Sigmoid colon (tissue), 7 donors: ENCODE results near the gene DENND2A. TPM values are rescaled to one million over a fixed set of nuclear protein-coding genes. Genes with fewer than 3 reads are reported as not detected.
A peak's percentile ranks its signal among the peaks of the same experiment; 100 is the strongest.
"Not testable (repeated sequence)": the region's sequence is repeated elsewhere in the genome, so short reads cannot be mapped to it uniquely, and the experiment has no call there.

Experiments used
- DNase-seq: peaks from one replicate; pipeline ENCODE4 v3.0.0-alpha.2; 2019
- H3K27ac ChIP-seq, 4 donors: fragments of 200-600 bp; sonication (generic); one replicate each; pipeline ENCODE4 v1.5.1; 2016 to 2019; ENCODE audit warnings: mild to moderate bottlenecking in 1 of 4
- H3K27me3 ChIP-seq, 3 donors: fragments of 200-600 bp; sonication (generic); one replicate each; pipeline ENCODE4 v1.5.1; 2019; ENCODE audit warnings: mild to moderate bottlenecking in 1 of 3
- H3K36me3 ChIP-seq, 4 donors: fragments of 200-600 bp; sonication (generic); one replicate each; pipeline ENCODE4 v1.5.1; 2016 to 2019
- H3K4me1 ChIP-seq, 4 donors: fragments of 200-600 bp; sonication (generic); one replicate each; pipeline ENCODE4 v1.5.1; 2017 to 2019
- H3K4me3 ChIP-seq, 4 donors: fragments of 200-600 bp; sonication (generic); one replicate each; pipeline ENCODE4 v1.5.1; 2017 to 2019; ENCODE audit warnings: mild to moderate bottlenecking in 2 of 4, moderate library complexity in 1 of 4
- H3K9me3 ChIP-seq, 4 donors: fragments of 200-600 bp in 3 of 4; sonication (generic) in 3 of 4; one replicate each; pipeline versions ENCODE4 v1.5.1 to v1.6.1; 2013 to 2019
- EP300 ChIP-seq, 4 donors: sonication (generic); formaldehyde crosslinking; IDR thresholded peaks; one replicate each; pipeline ENCODE4 v1.6.1; 2017; ENCODE audit warnings: antibody characterized with exemption in 4 of 4
- POLR2A ChIP-seq, 2 donors: fragments of 450-650 bp; IDR thresholded peaks; one replicate each; pipeline ENCODE4 v1.6.1; 2016; ENCODE audit warnings: antibody characterized with exemption in 2 of 2, mild to moderate bottlenecking in 2 of 2, moderate library complexity in 2 of 2
- POLR2AphosphoS5 ChIP-seq, 4 donors: sonication (generic); formaldehyde crosslinking; IDR thresholded peaks; one replicate each; pipeline ENCODE4 v1.6.1; 2017; ENCODE audit warnings: antibody characterized with exemption in 4 of 4
- WGBS, 2 donors: extraction: QIAGEN DNeasy Blood & Tissue Kit; methylation state at CpG; one replicate each; pipeline ENCODE4 v1.1.7; 2013; 5-methylcytosine and 5-hydroxymethylcytosine counted together
- intact Hi-C: fragments of 100-400 bp; cut with DNase I; formaldehyde crosslinking; loops from one replicate; pipeline ENCODE4 v1.15.1; 2023
- polyA plus RNA-seq, 3 donors: library from polyadenylated mRNA; stranded (reverse); fragments of 200-250 nt; gene quantifications; one replicate each; pipeline ENCODE4 v1.2.3, GENCODE V29; 2013
- total RNA-seq, 4 donors: library from RNA; depleted of rRNA; stranded (reverse); fragments of >200 nt; gene quantifications; one replicate each; pipeline ENCODE4 v1.1.0, GENCODE V29; 2016
- TF ChIP-seq, protein P1 (sequence below), 4 experiments: fragments of 450-650 bp in 3 of 4; fragments of 200-600 bp in 1 of 4; IDR thresholded peaks; one replicate each; pipeline ENCODE4 v1.5.1; 2016 to 2019; ENCODE audit warnings: antibody characterized with exemption in 4 of 4, mild to moderate bottlenecking in 3 of 4, moderate library complexity in 2 of 4
- donor health status: healthy with polysubstance abuse.
- donor health status: Bipolar disorder and iron deficiency.
- donor health status: healthy.

DENND2A gene
- total and polyA plus RNA-seq, 7 donors: 6.2 to 38.8 (median 11.4) TPM

DNA sequence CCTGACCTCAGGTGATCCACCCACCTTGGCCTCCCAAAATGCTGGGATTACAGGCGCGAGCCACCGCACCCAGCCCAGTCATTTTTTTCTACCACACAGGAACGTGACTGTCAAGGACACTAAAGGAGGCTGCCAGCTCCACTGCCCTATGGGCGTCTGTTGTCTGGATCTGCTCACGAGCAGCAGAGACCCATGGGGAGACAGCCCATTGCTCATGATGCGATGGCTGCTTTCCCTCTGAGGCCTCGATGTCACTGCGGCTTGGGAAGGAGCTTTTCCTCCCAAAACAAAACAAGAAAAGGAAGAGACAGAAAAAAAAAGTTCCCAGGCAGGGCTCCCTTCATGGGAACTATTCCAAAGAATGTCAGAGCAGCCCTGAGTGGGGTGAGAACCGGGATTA lies 70.5 kb downstream of the DENND2A start:
- 90 to 92% methylated on average over 10 of the region's 10 CpGs for WGBS, 2 donors
- no peak for DNase-seq
- intact Hi-C loops: no loop called here
- no peaks in the 10 kb centered on the region for H3K9me3 ChIP-seq
- H3K27ac ChIP-seq: peak overlapping the region in 2 of 4 donors; percentile 72 to 83
- TF ChIP-seq, protein P1, sequence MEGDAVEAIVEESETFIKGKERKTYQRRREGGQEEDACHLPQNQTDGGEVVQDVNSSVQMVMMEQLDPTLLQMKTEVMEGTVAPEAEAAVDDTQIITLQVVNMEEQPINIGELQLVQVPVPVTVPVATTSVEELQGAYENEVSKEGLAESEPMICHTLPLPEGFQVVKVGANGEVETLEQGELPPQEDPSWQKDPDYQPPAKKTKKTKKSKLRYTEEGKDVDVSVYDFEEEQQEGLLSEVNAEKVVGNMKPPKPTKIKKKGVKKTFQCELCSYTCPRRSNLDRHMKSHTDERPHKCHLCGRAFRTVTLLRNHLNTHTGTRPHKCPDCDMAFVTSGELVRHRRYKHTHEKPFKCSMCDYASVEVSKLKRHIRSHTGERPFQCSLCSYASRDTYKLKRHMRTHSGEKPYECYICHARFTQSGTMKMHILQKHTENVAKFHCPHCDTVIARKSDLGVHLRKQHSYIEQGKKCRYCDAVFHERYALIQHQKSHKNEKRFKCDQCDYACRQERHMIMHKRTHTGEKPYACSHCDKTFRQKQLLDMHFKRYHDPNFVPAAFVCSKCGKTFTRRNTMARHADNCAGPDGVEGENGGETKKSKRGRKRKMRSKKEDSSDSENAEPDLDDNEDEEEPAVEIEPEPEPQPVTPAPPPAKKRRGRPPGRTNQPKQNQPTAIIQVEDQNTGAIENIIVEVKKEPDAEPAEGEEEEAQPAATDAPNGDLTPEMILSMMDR (IDR thresholded peaks at IDR 0.05): no peak
- TF ChIP-seq POLR2A (IDR thresholded peaks at IDR 0.05): no peak
- no peak for TF ChIP-seq EP300 (IDR thresholded peaks at IDR 0.05)
- peak in 1 of 4 donors; percentile 9 for TF ChIP-seq POLR2AphosphoS5 (IDR thresholded peaks at IDR 0.05)
- no peak overlapping the region for H3K4me3 ChIP-seq
- peaks cover 0 to 20% (median 18%) of the 10 kb centered on the region in 4 donors for H3K4me1 ChIP-seq
- H3K36me3 ChIP-seq: peaks cover 0 to 7% (median 0%) of the 10 kb centered on the region in 4 donors
- H3K27me3 ChIP-seq: no peaks in the 10 kb centered on the region

DNA sequence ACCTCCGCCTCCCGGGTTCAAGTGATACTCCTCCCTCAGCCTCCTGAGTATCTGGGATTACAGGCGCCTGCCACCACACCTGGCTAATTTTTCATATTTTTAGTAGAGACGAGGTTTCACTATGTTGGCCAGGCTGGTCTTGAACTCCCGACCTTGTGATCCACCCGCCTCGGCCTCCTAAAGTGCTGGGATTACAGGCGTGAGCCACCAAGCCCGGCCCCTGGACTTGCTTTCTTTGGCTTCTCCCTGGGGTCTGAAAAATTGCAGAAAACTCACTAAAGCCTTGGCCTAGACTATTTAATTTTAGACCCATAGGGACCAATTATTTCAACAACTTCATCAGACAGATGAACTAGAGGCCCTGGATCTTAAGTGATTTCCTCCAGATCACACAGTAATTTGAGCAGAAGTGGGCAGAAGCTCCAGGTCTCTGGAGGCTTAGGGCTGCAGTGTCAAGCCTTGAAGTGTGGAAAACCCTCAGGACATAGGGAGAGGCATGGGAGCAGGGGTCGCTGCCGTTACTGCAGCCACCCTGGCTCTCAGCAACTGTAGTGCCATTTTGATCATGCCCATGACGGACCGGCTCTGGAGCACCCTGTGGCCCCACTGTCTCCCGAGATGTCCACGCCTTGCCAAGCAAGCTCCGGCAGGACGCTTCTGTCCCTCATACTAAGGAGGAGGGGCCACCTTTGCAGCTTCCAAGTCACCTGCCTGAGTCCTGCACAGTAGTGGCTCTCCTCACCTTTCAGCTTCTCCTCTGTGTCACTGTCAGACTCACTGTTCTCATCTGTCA lies 72.4 kb downstream of the DENND2A start:
- Histone ChIP-seq H3K4me1 (peaks cover 0 to 20% (median 18%) of the 10 kb centered on the region in 4 donors), H3K36me3 (peaks cover 0 to 5% (median 0%) of the 10 kb centered on the region in 4 donors), H3K27ac (peak overlapping the region; percentile 64 to 83 (median 74)), H3K9me3 (no peaks in the 10 kb centered on the region), H3K27me3 (no peaks in the 10 kb centered on the region), H3K4me3 (no peak overlapping the region)
- intact Hi-C loops: no loop called here
- DNase-seq: no peak
- no peak for TF ChIP-seq EP300 (IDR thresholded peaks at IDR 0.05)
- TF ChIP-seq, protein P1 (IDR thresholded peaks at IDR 0.05): no peak
- TF ChIP-seq POLR2AphosphoS5 (IDR thresholded peaks at IDR 0.05): no peak
- no peak for TF ChIP-seq POLR2A (IDR thresholded peaks at IDR 0.05)
- WGBS, 2 donors: 88 to 91% methylated on average over 17 of the region's 17 CpGs

DNA sequence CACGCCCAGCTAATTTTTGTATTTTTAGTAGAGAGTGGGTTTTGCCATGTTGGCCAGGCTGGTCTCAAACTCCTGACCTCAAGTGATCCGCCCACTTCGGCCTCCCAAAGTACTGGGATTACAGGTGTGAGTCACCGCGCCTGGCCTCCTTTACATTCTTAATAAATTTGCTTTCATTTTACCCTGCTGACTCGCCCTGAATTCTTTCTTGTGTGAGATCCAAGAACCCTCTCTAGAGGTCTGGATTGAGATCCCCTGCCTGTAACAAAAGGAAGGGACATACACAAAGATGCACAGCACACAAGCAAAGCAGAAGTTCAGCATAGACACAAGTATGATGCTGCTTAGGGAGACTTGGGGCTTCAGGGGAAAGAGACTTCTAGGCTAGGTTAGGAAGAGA lies 74.4 kb downstream of the DENND2A start:
- Histone ChIP-seq H3K4me1 (peaks cover 0 to 20% (median 18%) of the 10 kb centered on the region in 4 donors), H3K27ac (peak overlapping the region; percentile 64 to 83 (median 74))
- H3K4me3 ChIP-seq, H3K27me3 ChIP-seq, intact Hi-C loops, DNase-seq, H3K9me3 ChIP-seq, H3K36me3 ChIP-seq: not testable (repeated sequence)
- 78 to 84% methylated on average over 6 of the region's 6 CpGs for WGBS, 2 donors

DNA sequence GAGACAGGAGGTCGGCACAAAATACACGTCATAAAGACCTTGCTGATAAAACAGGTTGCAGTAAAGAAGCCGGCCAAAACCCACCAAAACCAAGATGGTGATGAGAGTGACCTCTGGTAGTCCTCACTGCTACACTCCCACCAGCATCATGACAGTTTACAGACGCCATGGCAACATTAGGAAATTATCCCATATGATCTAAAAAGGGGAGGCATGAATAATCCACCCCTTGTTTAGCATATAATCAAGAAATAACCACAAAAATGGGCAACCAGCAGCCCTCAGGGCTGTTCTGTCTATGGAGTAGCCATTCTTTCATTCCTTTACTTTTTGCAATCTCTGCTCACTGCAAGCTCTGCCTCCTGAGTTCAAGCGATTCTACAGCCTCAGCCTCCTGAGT lies 74.9 kb downstream of the DENND2A start:
- H3K9me3 ChIP-seq, H3K4me3 ChIP-seq, DNase-seq, intact Hi-C loops, H3K36me3 ChIP-seq, H3K27me3 ChIP-seq: not testable (repeated sequence)
- 80 to 87% methylated on average over 5 of the region's 5 CpGs for WGBS, 2 donors
- Histone ChIP-seq H3K27ac (peak overlapping the region in 2 of 4 donors; percentile 76 to 83), H3K4me1 (peaks cover 0 to 20% (median 18%) of the 10 kb centered on the region in 4 donors)

DNA sequence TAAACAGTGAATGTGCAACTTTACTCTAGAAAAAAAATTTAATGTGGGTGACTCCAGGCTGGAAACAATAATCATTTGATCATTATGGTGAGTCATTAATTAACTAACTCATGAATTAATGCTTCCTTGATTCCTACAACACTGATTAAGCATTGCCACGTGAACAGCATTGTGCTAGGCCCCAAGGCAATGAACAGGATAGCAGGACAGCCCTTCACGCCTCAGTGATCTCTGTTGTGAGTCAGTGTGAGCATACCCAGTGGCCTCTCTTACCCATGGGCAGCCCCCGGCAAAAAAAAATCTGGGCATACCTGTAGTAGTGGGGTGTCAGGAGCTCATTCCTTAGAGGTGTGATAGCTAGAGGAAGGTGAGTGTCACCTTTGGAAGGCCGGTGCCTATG lies 76.0 kb downstream of the DENND2A start:
- no peak for DNase-seq
- Histone ChIP-seq H3K9me3 (no peaks in the 10 kb centered on the region), H3K27me3 (no peaks in the 10 kb centered on the region), H3K4me1 (peaks cover 0 to 20% (median 18%) of the 10 kb centered on the region in 4 donors), H3K27ac (peak overlapping the region in 2 of 4 donors; percentile 4 to 83), H3K36me3 (peaks cover 0 to under 1% (median under 1%) of the 10 kb centered on the region in 4 donors), H3K4me3 (no peak overlapping the region)
- TF ChIP-seq POLR2AphosphoS5 (IDR thresholded peaks at IDR 0.05) (no peak), EP300 (IDR thresholded peaks at IDR 0.05) (no peak), POLR2A (IDR thresholded peaks at IDR 0.05) (no peak)
- TF ChIP-seq, protein P1 (IDR thresholded peaks at IDR 0.05): no peak
- WGBS, 2 donors: 90 to 94% methylated on average over 4 of the region's 4 CpGs
- intact Hi-C loops: no loop called here
